Progenitor cell of endocrine pancreas (in vitro differentiated cells): Measurements from ENCODE around the gene GULP1. TPM values are rescaled to one million over a fixed set of nuclear protein-coding genes. Genes with fewer than 3 reads are reported as not detected.
"Not testable (repeated sequence)": the region's sequence is repeated elsewhere in the genome, so short reads cannot be mapped to it uniquely, and the experiment has no call there.

Experiments used
- DNase-seq: peaks from one replicate; pipeline ENCODE4 v3.0.0; 2021; ENCODE audit warnings: low spot score; ENCODE audit not compliant: unreplicated experiment
- H3K27ac Mint-ChIP-seq: 2 replicates; pipeline ENCODE4 v1.8.0; 2021; ENCODE audit warnings: mild to moderate bottlenecking, moderate library complexity, mixed read lengths
- H3K27me3 Mint-ChIP-seq: 2 replicates; pipeline ENCODE4 v1.8.0; 2021; ENCODE audit warnings: mixed read lengths
- H3K36me3 Mint-ChIP-seq: 2 replicates; pipeline ENCODE4 v1.8.0; 2022; ENCODE audit warnings: mixed read lengths; ENCODE audit not compliant: insufficient read depth
- H3K4me1 Mint-ChIP-seq: 2 replicates; pipeline ENCODE4 v1.8.0; 2021; ENCODE audit warnings: low read depth, mixed read lengths
- H3K4me3 Mint-ChIP-seq: 2 replicates; pipeline ENCODE4 v1.8.0; 2021; ENCODE audit warnings: low read depth, mild to moderate bottlenecking, moderate library complexity, mixed read lengths
- H3K9me3 Mint-ChIP-seq: 2 replicates; pipeline ENCODE4 v1.8.0; 2021; ENCODE audit warnings: low read depth, mixed read lengths
- CTCF ChIP-seq: fragments of 200-600 bp; sonication (generic); IDR thresholded peaks from one replicate; pipeline ENCODE4 v1.5.0; 2021; ENCODE audit warnings: antibody characterized with exemption, mild to moderate bottlenecking; ENCODE audit not compliant: unreplicated experiment
- total RNA-seq: library from RNA; stranded (reverse); gene quantifications from 2 replicates; pipeline ENCODE4 v1.2.1, GENCODE V29; 2021

GULP1 gene
- total RNA-seq, 1 donor from 2014 or later: 39.4 TPM

DNA sequence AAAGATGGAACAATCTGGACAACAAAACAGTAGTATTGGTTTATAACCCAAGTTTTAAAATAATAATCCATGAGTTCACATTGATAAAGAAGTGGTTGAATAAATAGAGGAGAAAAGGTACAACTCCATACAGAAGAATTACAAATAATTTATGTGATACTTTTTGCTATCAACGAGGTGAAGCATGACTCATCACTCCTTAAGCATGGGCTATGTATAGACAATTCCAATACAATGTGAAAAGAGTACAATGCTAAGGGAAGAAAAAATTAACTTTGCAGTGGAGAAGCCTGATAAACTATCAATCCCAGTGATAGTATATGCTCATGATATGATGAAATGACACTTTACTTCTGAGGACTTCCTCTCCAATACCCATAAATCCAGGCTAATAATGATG, 312.9 kb downstream of the GULP1 start:
- H3K4me1 Mint-ChIP-seq: peaks cover 1% of the 10 kb centered on the region
- peaks cover 2% of the 10 kb centered on the region for H3K36me3 Mint-ChIP-seq
- H3K27ac Mint-ChIP-seq: no peak overlapping the region
- H3K9me3 Mint-ChIP-seq: no peaks in the 10 kb centered on the region
- no peak for DNase-seq
- no peaks in the 10 kb centered on the region for H3K27me3 Mint-ChIP-seq
- H3K4me3 Mint-ChIP-seq: no peak overlapping the region
- no peak for TF ChIP-seq CTCF

- not testable (repeated sequence) for DNase-seq, H3K9me3 Mint-ChIP-seq, H3K36me3 Mint-ChIP-seq, H3K4me3 Mint-ChIP-seq, H3K27me3 Mint-ChIP-seq, H3K27ac Mint-ChIP-seq, H3K4me1 Mint-ChIP-seq
These were observed 314.2 kb downstream of the GULP1 start for GRCh38 chr2:188605609-188606584.

DNA sequence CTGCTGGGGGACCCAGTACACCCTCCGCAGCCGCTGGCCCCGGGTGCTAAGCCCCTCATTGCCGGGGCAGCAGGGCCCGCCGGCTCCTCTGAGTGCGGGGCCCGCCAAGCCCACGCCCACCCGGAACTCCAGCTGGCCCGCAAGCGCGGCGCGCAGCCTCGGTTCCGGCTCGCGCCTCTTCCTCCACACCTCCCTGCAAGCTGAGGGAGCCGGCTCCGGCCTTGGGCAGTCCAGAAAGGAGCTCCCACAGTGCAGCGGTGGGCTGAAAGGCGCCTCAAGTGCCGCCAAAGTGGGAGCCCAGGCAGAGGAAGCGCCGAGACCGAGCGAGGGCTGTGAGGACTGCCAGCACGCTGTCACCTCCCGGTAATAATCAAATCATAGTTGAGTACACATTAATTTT, 314.9 kb downstream of the GULP1 start:
- not testable (repeated sequence) for H3K27ac Mint-ChIP-seq, DNase-seq, H3K9me3 Mint-ChIP-seq, H3K36me3 Mint-ChIP-seq, H3K27me3 Mint-ChIP-seq, H3K4me3 Mint-ChIP-seq, H3K4me1 Mint-ChIP-seq

GRCh38 chr2:188607501-188607900, 315.8 kb downstream of the GULP1 start:
- Mint-ChIP-seq H3K4me3 (no peak overlapping the region), H3K9me3 (no peaks in the 10 kb centered on the region), H3K27me3 (no peaks in the 10 kb centered on the region), H3K4me1 (no peaks in the 10 kb centered on the region), H3K36me3 (peaks cover 2% of the 10 kb centered on the region), H3K27ac (no peak overlapping the region)
- TF ChIP-seq CTCF: no peak
- no peak for DNase-seq

DNA sequence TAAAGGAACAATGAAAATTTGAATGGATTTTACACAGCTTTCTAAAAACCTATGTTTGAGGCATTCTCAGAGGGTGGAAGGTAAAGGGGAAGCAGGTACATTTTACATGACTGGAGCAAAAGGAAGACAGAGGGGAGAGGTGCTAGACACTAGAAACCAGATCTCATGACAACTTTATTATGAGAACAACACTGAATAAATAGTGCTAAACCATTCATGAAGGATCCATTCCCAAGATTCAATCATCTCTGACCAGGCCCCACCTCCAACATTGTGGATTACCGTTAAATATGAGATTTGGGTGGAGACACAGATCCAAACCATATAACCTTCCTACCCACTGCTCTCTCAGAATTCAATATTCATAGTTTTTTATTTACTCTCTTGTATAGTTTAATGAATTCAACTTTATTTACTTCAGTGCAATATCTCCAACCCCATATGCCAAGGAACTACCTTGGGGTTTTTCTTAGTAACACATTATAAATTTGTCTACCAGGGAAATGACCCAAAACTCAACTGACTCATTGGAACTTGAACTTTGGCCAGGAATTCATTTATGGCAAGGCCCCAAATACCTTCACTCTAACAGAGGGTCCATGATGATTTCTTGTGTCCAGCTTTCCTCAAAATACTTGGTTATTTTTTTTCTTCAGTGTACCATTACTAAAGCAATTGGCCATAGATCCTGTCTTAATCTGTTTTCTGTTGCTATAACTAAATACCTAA, 317.8 kb downstream of the GULP1 start:
- Mint-ChIP-seq H3K4me3 (no peak overlapping the region), H3K27ac (no peak overlapping the region), H3K36me3 (peaks cover 2% of the 10 kb centered on the region), H3K4me1 (no peaks in the 10 kb centered on the region), H3K9me3 (no peaks in the 10 kb centered on the region), H3K27me3 (no peaks in the 10 kb centered on the region)
- no peak for DNase-seq
- no peak for TF ChIP-seq CTCF

GRCh38 chr2:188610050-188610444, 318.4 kb downstream of the GULP1 start:
- no peaks in the 10 kb centered on the region for H3K9me3 Mint-ChIP-seq
- no peak overlapping the region for H3K4me3 Mint-ChIP-seq
- no peaks in the 10 kb centered on the region for H3K27me3 Mint-ChIP-seq
- no peaks in the 10 kb centered on the region for H3K4me1 Mint-ChIP-seq
- DNase-seq: no peak
- H3K27ac Mint-ChIP-seq: no peak overlapping the region
- TF ChIP-seq CTCF: no peak
- H3K36me3 Mint-ChIP-seq: peaks cover 2% of the 10 kb centered on the region
